Coronary artery (tissue), 2 donors: ENCODE results near the gene MAFF.

ENCODE experiments used
- DNase-seq: peaks from one replicate; pipeline ENCODE4 v3.0.0-alpha.2; 2017; ENCODE audit warnings: low spot score
- H3K27ac ChIP-seq, 2 donors: fragments of 200-600 bp; sonication (generic); one replicate each; pipeline ENCODE4 v1.5.1; 2016 to 2019
- H3K4me3 ChIP-seq: fragments of 200-600 bp; sonication (generic); 2 replicates; pipeline ENCODE4 v1.5.1; 2016; ENCODE audit warnings: mild to moderate bottlenecking, moderate library complexity
- TF ChIP-seq, protein P1 (sequence below): fragments of 200-600 bp; sonication (generic); IDR thresholded peaks from one replicate; pipeline ENCODE4 v1.5.1; 2019; ENCODE audit warnings: antibody characterized with exemption

The MAFF gene

DNA sequence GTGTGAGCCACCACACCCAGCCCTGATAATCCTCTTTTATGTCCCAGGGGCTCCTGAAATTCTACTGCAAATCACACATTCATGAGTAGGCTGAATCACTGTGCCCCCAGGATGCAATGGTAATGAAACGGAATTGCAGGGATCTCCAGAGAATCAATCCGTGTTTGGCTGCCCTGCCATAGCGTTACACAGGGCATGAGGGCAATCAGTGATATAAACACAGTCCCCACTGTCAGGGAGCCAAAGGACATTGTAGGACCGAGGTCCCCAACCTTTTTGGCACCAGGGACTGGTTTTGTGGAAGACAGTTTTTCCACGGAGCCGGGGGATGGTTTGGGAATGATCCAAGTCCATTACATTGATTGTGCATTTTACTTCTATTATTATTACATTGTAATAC lies 11.2 kb upstream of the MAFF start:
- DNase-seq = no peak
- Histone ChIP-seq H3K27ac (no peak overlapping the region), H3K4me3 (no peak overlapping the region)
- TF ChIP-seq, protein P1, sequence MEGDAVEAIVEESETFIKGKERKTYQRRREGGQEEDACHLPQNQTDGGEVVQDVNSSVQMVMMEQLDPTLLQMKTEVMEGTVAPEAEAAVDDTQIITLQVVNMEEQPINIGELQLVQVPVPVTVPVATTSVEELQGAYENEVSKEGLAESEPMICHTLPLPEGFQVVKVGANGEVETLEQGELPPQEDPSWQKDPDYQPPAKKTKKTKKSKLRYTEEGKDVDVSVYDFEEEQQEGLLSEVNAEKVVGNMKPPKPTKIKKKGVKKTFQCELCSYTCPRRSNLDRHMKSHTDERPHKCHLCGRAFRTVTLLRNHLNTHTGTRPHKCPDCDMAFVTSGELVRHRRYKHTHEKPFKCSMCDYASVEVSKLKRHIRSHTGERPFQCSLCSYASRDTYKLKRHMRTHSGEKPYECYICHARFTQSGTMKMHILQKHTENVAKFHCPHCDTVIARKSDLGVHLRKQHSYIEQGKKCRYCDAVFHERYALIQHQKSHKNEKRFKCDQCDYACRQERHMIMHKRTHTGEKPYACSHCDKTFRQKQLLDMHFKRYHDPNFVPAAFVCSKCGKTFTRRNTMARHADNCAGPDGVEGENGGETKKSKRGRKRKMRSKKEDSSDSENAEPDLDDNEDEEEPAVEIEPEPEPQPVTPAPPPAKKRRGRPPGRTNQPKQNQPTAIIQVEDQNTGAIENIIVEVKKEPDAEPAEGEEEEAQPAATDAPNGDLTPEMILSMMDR = no peak

DNA sequence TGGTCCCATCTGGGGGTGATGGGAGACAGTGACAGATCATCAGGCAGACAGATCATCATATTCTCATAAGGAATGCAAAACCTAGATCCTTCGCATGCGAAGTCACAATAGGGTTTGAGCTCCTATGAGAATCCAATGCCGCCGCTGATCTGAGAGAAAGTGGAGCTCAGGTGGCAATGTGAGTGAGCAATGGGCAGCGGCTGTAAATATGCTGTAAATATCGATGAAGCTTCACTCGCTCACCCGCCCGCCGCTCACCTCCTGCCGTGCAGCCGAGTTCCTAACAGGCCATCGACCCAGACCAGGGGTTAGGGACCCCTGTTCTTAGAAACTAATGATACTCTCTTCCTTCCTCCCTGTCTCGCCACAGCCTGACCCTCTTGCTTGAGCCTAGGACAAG lies 10.7 kb upstream of the MAFF start:
- no peak overlapping the region for H3K27ac ChIP-seq
- TF ChIP-seq, protein P1 = no peak
- no peak overlapping the region for H3K4me3 ChIP-seq
- DNase-seq = no peak

DNA sequence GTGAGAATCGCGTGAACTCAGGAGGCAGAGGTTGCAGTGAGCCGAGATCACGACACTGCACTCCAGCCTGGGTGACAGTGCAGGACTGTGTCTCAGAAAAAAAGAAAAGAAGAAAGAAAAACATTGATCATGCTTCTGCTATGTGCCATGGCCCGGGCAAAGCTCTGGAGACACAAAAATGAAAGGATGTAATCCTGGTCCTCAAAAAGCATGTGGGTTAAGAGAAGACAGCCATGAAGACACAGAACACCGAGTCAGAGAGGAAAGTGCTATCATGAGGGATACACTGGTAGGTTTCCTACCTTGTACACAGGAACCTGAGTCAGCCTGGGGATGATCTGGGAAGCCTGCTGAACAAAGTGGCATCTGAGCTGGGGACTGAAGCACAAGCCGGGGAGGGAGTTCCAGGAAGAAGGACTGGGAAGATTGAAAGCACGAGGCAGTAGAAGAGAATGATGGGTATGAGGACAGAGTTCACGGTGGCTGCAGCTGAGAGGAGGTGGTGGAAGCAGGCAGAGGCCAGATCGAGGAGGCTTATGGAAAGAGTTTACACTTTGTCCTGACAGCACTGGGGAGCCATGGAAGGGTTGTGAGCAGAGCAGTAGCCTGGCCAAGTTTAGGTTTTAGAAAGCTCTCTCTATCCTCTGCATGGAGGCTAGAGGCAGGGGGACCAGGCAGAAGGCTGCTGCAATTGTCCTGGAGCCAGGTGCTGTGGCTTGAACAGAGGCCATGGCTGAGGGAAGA lies 9.9 kb upstream of the MAFF start:
- no peak overlapping the region for H3K27ac ChIP-seq
- TF ChIP-seq, protein P1 = no peak

DNA sequence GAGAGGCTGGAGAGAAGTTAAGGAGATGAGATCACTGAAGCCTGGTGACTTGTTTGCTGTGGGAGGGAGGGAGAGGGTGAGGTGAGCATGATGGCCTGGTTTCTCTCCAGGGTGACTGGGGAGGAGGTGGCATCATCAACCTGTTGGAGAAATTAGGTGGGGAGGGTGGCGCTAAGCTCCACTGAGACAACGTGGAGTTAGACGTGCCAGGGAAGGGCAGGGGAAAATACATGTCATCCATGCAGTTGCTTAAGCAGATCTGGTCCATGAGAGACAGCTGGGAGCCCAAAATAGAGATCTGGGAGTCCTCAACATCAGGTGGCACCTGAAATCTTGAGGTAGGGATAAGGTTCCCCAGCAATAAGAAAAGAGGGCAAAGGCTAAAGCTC lies 9.3 kb upstream of the MAFF start:
- H3K27ac ChIP-seq = no peak overlapping the region
- DNase-seq = no peak
- TF ChIP-seq, protein P1 = no peak
- H3K4me3 ChIP-seq = no peak overlapping the region

More for the DNA sequence above, 9.9 kb upstream of the MAFF start:
- H3K4me3 ChIP-seq = no peak overlapping the region
- no peak for DNase-seq

DNA sequence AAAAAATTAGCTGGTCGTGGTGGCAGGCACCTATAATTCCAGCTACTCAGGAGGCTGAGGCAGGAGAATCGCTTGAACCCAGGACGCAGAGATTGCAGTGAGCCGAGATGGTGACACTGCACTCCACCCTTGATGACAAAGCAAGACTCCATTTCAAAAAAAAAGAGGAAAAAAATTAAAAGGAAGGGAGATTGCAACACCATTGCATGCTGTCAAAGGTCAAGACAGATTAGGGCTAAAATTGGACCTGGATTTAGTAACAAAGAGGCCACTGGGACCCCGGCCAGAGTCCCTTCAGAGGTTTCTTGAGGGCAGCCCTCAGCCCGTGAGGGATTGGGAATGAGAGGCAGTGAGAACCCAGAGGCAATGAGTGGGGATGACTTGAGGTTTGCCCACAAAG lies 8.2 kb upstream of the MAFF start:
- DNase-seq = no peak
- TF ChIP-seq, protein P1 = no peak

DNA sequence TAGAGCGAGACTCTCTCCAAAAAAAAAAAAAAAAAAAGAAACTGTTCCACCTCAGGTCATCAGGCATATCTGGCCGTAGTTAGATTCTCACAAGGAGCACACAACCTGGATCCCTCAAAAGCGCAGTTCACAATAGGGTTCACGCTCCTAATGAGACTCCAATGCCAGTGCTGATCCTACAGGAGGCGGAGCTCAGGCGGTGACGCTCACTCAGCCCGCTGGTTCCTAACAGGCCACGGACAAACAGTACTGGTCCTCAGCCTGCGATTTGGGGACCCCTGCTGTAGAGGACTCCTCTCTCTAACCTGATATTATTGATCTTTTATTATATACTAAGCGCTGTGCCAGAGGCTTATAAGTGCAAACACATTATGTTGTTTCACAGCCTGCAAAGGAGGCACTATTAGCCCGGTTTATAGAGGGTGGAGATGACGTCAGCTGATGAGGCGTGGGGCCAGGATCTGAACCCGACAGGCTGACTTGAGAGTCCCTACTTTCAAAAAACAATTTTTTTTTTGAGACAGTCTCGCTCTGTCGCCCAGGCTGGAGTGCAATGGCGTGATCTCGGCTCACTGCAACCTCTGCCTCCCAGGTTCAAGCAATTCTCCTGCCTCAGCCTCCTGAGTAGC lies 4.9 kb upstream of the MAFF start:
- TF ChIP-seq, protein P1 = no peak
- DNase-seq = no peak
- Histone ChIP-seq H3K4me3 (no peak overlapping the region), H3K27ac (no peak overlapping the region)

More for the DNA sequence above, 8.2 kb upstream of the MAFF start:
- Histone ChIP-seq H3K4me3 (no peak overlapping the region), H3K27ac (peak overlapping the region in 1 of 2 donors; percentile 51)
